K562 (cell line): ENCODE measurements around the gene LTBP2. TPM values are rescaled to one million over a fixed set of nuclear protein-coding genes. Genes with fewer than 3 reads are reported as not detected.

Experiments used
- ATAC-seq: fragments of 200-7000 bp; cut with Tn5 transposase; 3 replicates; pipeline ENCODE4 v1.9.1; 2020; ENCODE audit warnings: moderate library complexity
- BruUV-seq: library from RNA; stranded (reverse); fragments of 400-500 nt; replicated peaks from 2 replicates; lab custom pipeline; 2021; lab: Mats Ljungman, UMichigan
- CTCF ChIA-PET: fragments of 300-600 bp; formaldehyde crosslinking; extraction: SDS; loops from one replicate; lab custom pipeline; 2021; ENCODE audit warnings: low intra/inter-chr PET ratio; lab: Yijun Ruan, JAX
- POLR2A ChIA-PET: fragments of 300-600, 350-650 bp; sonication (Branson Sonifier 250); formaldehyde crosslinking; extraction: SDS; loops from one replicate; lab custom pipeline; 2021; ENCODE audit warnings: antibody characterized with exemption, inconsistent platforms; lab: Yijun Ruan, JAX
- DNase-seq, 4 experiments: peaks; one replicate each; pipeline versions ENCODE4 v3.0.0 to v3.0.0-alpha.2; 2011 to 2018; ENCODE audit warnings: low spot score in 3 of 4, mixed read lengths in 3 of 4; ENCODE audit errors: extremely low read depth in 1 of 4
- FAIRE-seq: peaks from 2 replicates; lab custom pipeline; 2011; peaks lifted over from hg19 to GRCh38; lab: Jason Lieb, UNC
- H2AFZ ChIP-seq: 2 replicates; pipeline ENCODE4 v1.6.0; 2011; ENCODE audit warnings: low read depth, low read length, control low read depth, inconsistent platforms
- H3K27ac ChIP-seq: fragments of 200-600 bp; 3 replicates; pipeline ENCODE4 v1.8.0; 2011; ENCODE audit warnings: low read depth, mild to moderate bottlenecking, control low read depth, inconsistent platforms, low read length, moderate library complexity, mixed read lengths; ENCODE audit errors: extremely low read depth
- H3K27me3 ChIP-seq, 2 experiments: fragments of 300-600 bp in 1 of 2; 2 replicates in 1 of 2; 3 replicates in 1 of 2; pipeline versions ENCODE4 v1.6.0 to v1.8.0; 2011; ENCODE audit warnings: inconsistent platforms in 2 of 2, low read length in 2 of 2, mild to moderate bottlenecking in 1 of 2, mixed read lengths in 1 of 2, moderate library complexity in 1 of 2; ENCODE audit not compliant: control insufficient read depth in 2 of 2, insufficient read depth in 2 of 2
- H3K36me3 ChIP-seq: fragments of 300-600 bp; 3 replicates; pipeline ENCODE4 v1.8.0; 2011; ENCODE audit warnings: mild to moderate bottlenecking, low read length, inconsistent platforms; ENCODE audit not compliant: control insufficient read depth, insufficient read depth
- H3K4me1 ChIP-seq, 2 experiments: fragments of 200-600 bp in 1 of 2; replicated peaks in 1 of 2; 2 replicates in 1 of 2; 3 replicates in 1 of 2; pipeline versions ENCODE4 v1.5.1 to v1.8.0; 2011; ENCODE audit warnings: inconsistent platforms in 2 of 2, low read length in 2 of 2, mild to moderate bottlenecking in 1 of 2, mixed read lengths in 1 of 2, moderate library complexity in 1 of 2; ENCODE audit not compliant: control insufficient read depth in 2 of 2, insufficient read depth in 2 of 2
- H3K4me2 ChIP-seq: 2 replicates; pipeline ENCODE4 v1.6.1; 2011; ENCODE audit warnings: low read length, control low read depth, inconsistent platforms, mixed read lengths; ENCODE audit not compliant: insufficient read depth
- H3K4me3 ChIP-seq: fragments of 200-600 bp; sonication (generic), shearing (Covaris generic); 2 replicates; pipeline ENCODE4 v1.5.1; 2016; ENCODE audit warnings: control low read depth, inconsistent platforms
- H3K79me2 ChIP-seq: fragments of 200-600 bp; 3 replicates; pipeline ENCODE4 v1.8.0; 2011; ENCODE audit warnings: low read length, inconsistent platforms; ENCODE audit not compliant: control insufficient read depth, insufficient read depth
- H3K9ac ChIP-seq, 2 experiments: 2 replicates each; pipeline versions ENCODE4 v1.6.0 to v1.6.1; 2011; ENCODE audit warnings: low read depth in 2 of 2, low read length in 2 of 2, control low read depth in 1 of 2, inconsistent platforms in 1 of 2, mild to moderate bottlenecking in 1 of 2, mixed read lengths in 1 of 2; ENCODE audit not compliant: insufficient read depth in 1 of 2
- H3K9me1 ChIP-seq: one replicate; pipeline ENCODE4 v1.6.0; 2011; ENCODE audit warnings: inconsistent platforms, mild to moderate bottlenecking, low read length, moderate library complexity; ENCODE audit not compliant: control insufficient read depth, insufficient read depth
- H3K9me3 ChIP-seq: replicated peaks from 2 replicates; pipeline ENCODE4 v1.5.1; 2011; ENCODE audit warnings: low read depth, low read length, inconsistent platforms; ENCODE audit not compliant: control insufficient read depth, insufficient read depth
- H4K20me1 ChIP-seq: replicated peaks from 2 replicates; pipeline ENCODE4 v1.6.1; 2011; ENCODE audit warnings: low read length, inconsistent platforms, mixed read lengths; ENCODE audit not compliant: control insufficient read depth, insufficient read depth
- FOXA3 ChIP-seq, 2 experiments: fragments of 450-650 bp in 1 of 2; sonication (generic) in 1 of 2; formaldehyde crosslinking; IDR thresholded peaks in 1 of 2; conservative IDR thresholded peaks in 1 of 2; 2 replicates each; pipeline versions ENCODE4 v1.4.0 to v1.8.0; 2020 to 2022; ENCODE audit warnings: mild to moderate bottlenecking in 2 of 2, missing genetic modification reagents in 1 of 2
- HSF4 ChIP-seq: fragments of 250-450 bp; sonication (Bioruptor Pico); IDR thresholded peaks from 2 replicates; pipeline ENCODE4 v2.1.2; 2022; ENCODE audit warnings: mild to moderate bottlenecking, moderate library complexity, borderline replicate concordance
- NONO ChIP-seq, 2 experiments: fragments of 200-400 bp in 1 of 2; fragments of 450-650 bp in 1 of 2; formaldehyde crosslinking in 1 of 2; IDR thresholded peaks; 2 replicates each; pipeline ENCODE4 v1.6.1; 2017; ENCODE audit warnings: low read depth in 2 of 2, mild to moderate bottlenecking in 2 of 2, moderate library complexity in 2 of 2, low read length in 1 of 2
- TOE1 ChIP-seq, 2 experiments: fragments of 450-650 bp in 1 of 2; sonication (generic) in 1 of 2; formaldehyde crosslinking in 1 of 2; IDR thresholded peaks; 2 replicates each; pipeline versions ENCODE4 v1.7.1 to v1.8.0; 2016 to 2022; ENCODE audit warnings: borderline replicate concordance in 2 of 2, mild to moderate bottlenecking in 2 of 2, antibody characterized with exemption in 1 of 2, inconsistent platforms in 1 of 2, low read depth in 1 of 2, missing genetic modification reagents in 1 of 2, moderate library complexity in 1 of 2
- ZNF431 ChIP-seq: sonication (generic); formaldehyde crosslinking; IDR thresholded peaks from 2 replicates; pipeline ENCODE4 v1.8.0; 2022; ENCODE audit warnings: mild to moderate bottlenecking, missing genetic modification reagents
- ZNF668 ChIP-seq: fragments of 250-450 bp; sonication (Bioruptor Pico); IDR thresholded peaks from 2 replicates; pipeline ENCODE4 v1.8.0; 2022; ENCODE audit warnings: mild to moderate bottlenecking, inconsistent platforms
- WGBS: fragments of 100-300 bp; shearing (Covaris generic); methylation state at CpG from one replicate; pipeline ENCODE4 v1.1.6; 2016; ENCODE audit warnings: low coverage, mixed read lengths; ENCODE audit not compliant: insufficient coverage; ENCODE audit errors: missing lambda C conversion rate; 5-methylcytosine and 5-hydroxymethylcytosine counted together
- in situ Hi-C: fragments of 300-500 bp; cut with MboI; formaldehyde crosslinking; loops from 4 replicates; pipeline ENCODE4 v1.15.0; 2018; ENCODE audit warnings: inconsistent platforms, mixed read lengths
- intact Hi-C: fragments of 100-400 bp; cut with micrococcal nuclease; formaldehyde crosslinking; loops from 2 replicates; pipeline ENCODE4 v1.14.2; 2022
- polyA plus RNA-seq, 8 experiments: library from polyadenylated mRNA; depleted of rRNA in 4 of 8; stranded (reverse) in 5 of 8; unstranded in 3 of 8; fragments of >200 nt; fragmentation: Nextera tagmentation in 2 of 8; fragmentation: Illumina TruSeq in 1 of 8; extraction: Ambion mirVana in 2 of 8; extraction: Trizol in 1 of 8; gene quantifications; 2 replicates each; pipeline versions ENCODE4 v1.2.1 to v1.2.3, GENCODE V29; 2011 to 2014; ENCODE audit warnings: inconsistent platforms in 1 of 8, missing spikeins in 1 of 8
- total RNA-seq, 7 experiments: library from RNA; depleted of rRNA in 6 of 7; stranded (reverse); fragments of >200 nt in 6 of 7; fragmentation: Illumina TruSeq in 2 of 7; extraction: Trizol in 2 of 7; gene quantifications; 2 replicates each; pipeline versions ENCODE4 v1.2.1 to v1.2.3, GENCODE V29; 2011 to 2021; ENCODE audit warnings: low replicate concordance in 1 of 7

The LTBP2 gene
- total and polyA plus RNA-seq, 9 of the 15 experiments (the other 6 are each of a cell fraction or from before 2014, with no cell fraction given) = under 0.01 to 0.18 (median 0.03) TPM; not detected in 3

GRCh38 chr14:74578479-74578878 is 33.6 kb downstream of the LTBP2 start:
- Histone ChIP-seq H4K20me1 (no peaks in the 10 kb centered on the region; the same call in 1 of the 2 replicates), H3K9me1 (no peaks in the 10 kb centered on the region), H2AFZ (no peak overlapping the region), H3K79me2 (no peaks in the 10 kb centered on the region), H3K4me2 (no peak overlapping the region), H3K9ac (no peak overlapping the region), H3K4me3 (no peak overlapping the region), H3K9me3 (no peaks in the 10 kb centered on the region), H3K36me3 (no peaks in the 10 kb centered on the region), H3K27ac (no peak overlapping the region), H3K27me3 (peaks cover 2 to 27% of the 10 kb centered on the region in 2 experiments; a peak in 2 of 5 replicates), H3K4me1 (no peaks in the 10 kb centered on the region; a peak in 1 of 5 replicates)
- in situ Hi-C loops (no loop called here), intact Hi-C loops (no loop called here)
- WGBS = 2% methylated on average over 5 of the region's 5 CpGs
- no TSS peak for BruUV-seq
- ChIA-PET POLR2A (no interaction called here), CTCF (no interaction called here)
- FAIRE-seq = no peak
- ATAC-seq = no peak
- TF ChIP-seq TOE1 (IDR thresholded peaks at IDR 0.05; ENCODE audit: borderline replicate concordance) (no peak), TOE1 (CRISPR knock-in tag; IDR thresholded peaks at IDR 0.05; ENCODE audit: borderline replicate concordance, low read depth) (no peak), NONO (IDR thresholded peaks at IDR 0.05; ENCODE audit: low read depth in 2 of 2, low read length in 1 of 2) (no peak), ZNF431 (CRISPR knock-in tag) (no peak), HSF4 (CRISPR knock-in tag) (no peak), FOXA3 (CRISPR knock-in tag; conservative IDR thresholded peaks at IDR 0.05 in 1 of 2, IDR thresholded peaks at IDR 0.05 in 1 of 2) (no peak), ZNF668 (no peak)
- DNase-seq = no peak
